GM23338 (cell line): ENCODE measurements around the gene TSPEAR. TPM values are rescaled to one million over a fixed set of nuclear protein-coding genes. Genes with fewer than 3 reads are reported as not detected.

Source experiments
- ATAC-seq: fragments of 200-7000 bp; cut with Tn5 transposase; 3 replicates; pipeline ENCODE4 v1.9.1; 2020
- DNase-seq: peaks from one replicate; pipeline ENCODE4 v3.0.0-alpha.2; 2015; ENCODE audit warnings: low spot score
- H2AFZ ChIP-seq: fragments of 200-600 bp; sonication (generic); 2 replicates; pipeline ENCODE4 v1.8.0; 2016; ENCODE audit warnings: antibody characterized with exemption, mild to moderate bottlenecking, moderate library complexity
- H3F3A ChIP-seq: fragments of 200-600 bp; sonication (generic); replicated peaks from 2 replicates; pipeline ENCODE4 v1.8.0; 2017; ENCODE audit warnings: antibody characterized with exemption, mixed run types, low read depth
- H3K27ac ChIP-seq: fragments of 200-600 bp; sonication (generic); 2 replicates; pipeline ENCODE4 v1.6.1; 2016; ENCODE audit warnings: low read depth
- H3K27me3 ChIP-seq: fragments of 200-600 bp; sonication (generic); 2 replicates; pipeline ENCODE4 v1.8.0; 2016; ENCODE audit warnings: mild to moderate bottlenecking, mixed run types, moderate library complexity; ENCODE audit not compliant: insufficient read depth
- H3K36me3 ChIP-seq: fragments of 200-600 bp; sonication (generic); 2 replicates; pipeline ENCODE4 v1.8.0; 2016; ENCODE audit warnings: mild to moderate bottlenecking; ENCODE audit not compliant: insufficient read depth
- H3K4me1 ChIP-seq: fragments of 200-600 bp; sonication (generic); 2 replicates; pipeline ENCODE4 v1.8.0; 2016; ENCODE audit warnings: mild to moderate bottlenecking, moderate library complexity; ENCODE audit not compliant: insufficient read depth
- H3K4me2 ChIP-seq: fragments of 200-600 bp; sonication (generic); 2 replicates; pipeline ENCODE4 v1.7.1; 2017; ENCODE audit warnings: mixed run types
- H3K4me3 ChIP-seq: fragments of 200-600 bp; sonication (generic); 2 replicates; pipeline ENCODE4 v1.6.1; 2016; ENCODE audit warnings: mixed run types
- H3K79me2 ChIP-seq: fragments of 200-600 bp; sonication (generic); replicated peaks from 2 replicates; pipeline ENCODE4 v1.8.0; 2017; ENCODE audit warnings: mild to moderate bottlenecking; ENCODE audit not compliant: insufficient read depth
- H3K9me2 ChIP-seq: fragments of 200-600 bp; sonication (generic); 2 replicates; pipeline ENCODE4 v1.8.0; 2017; ENCODE audit not compliant: insufficient read depth
- H4K20me1 ChIP-seq: fragments of 200-600 bp; sonication (generic); replicated peaks from 2 replicates; pipeline ENCODE4 v1.8.0; 2017; ENCODE audit warnings: mild to moderate bottlenecking; ENCODE audit not compliant: insufficient read depth
- H3K27ac Mint-ChIP-seq: 2 replicates; pipeline ENCODE4 v1.8.0; 2020; ENCODE audit warnings: inconsistent platforms, mild to moderate bottlenecking, moderate library complexity, mixed read lengths
- H3K27me3 Mint-ChIP-seq: 3 replicates; pipeline ENCODE4 v1.8.0; 2022; ENCODE audit warnings: low read depth, mild to moderate bottlenecking, moderate library complexity, mixed read lengths, inconsistent platforms; ENCODE audit not compliant: insufficient read depth, poor library complexity
- H3K36me3 Mint-ChIP-seq: 3 replicates; pipeline ENCODE4 v1.8.0; 2021; ENCODE audit warnings: low read depth, mild to moderate bottlenecking, inconsistent platforms, moderate library complexity, mixed read lengths
- H3K4me1 Mint-ChIP-seq: 3 replicates; pipeline ENCODE4 v1.8.0; 2020; ENCODE audit warnings: mild to moderate bottlenecking, inconsistent platforms, mixed read lengths
- H3K4me3 Mint-ChIP-seq: 3 replicates; pipeline ENCODE4 v1.8.0; 2021; ENCODE audit warnings: moderate library complexity, mild to moderate bottlenecking, inconsistent platforms, mixed read lengths
- H3K9me3 Mint-ChIP-seq: 3 replicates; pipeline ENCODE4 v1.8.0; 2020; ENCODE audit warnings: moderate library complexity, mild to moderate bottlenecking, inconsistent platforms, mixed read lengths
- CREB1 ChIP-seq: fragments of 250-450 bp; sonication (Bioruptor Pico); IDR thresholded peaks from 2 replicates; pipeline ENCODE4 v1.5.0; 2020; ENCODE audit warnings: low read depth, mild to moderate bottlenecking, moderate library complexity
- CTCF ChIP-seq, 2 experiments: fragments of 200-600 bp in 1 of 2; sonication (generic) in 1 of 2; conservative IDR thresholded peaks; 2 replicates each; pipeline versions ENCODE4 v1.5.1 to v1.6.1; 2016 to 2017; ENCODE audit warnings: antibody characterized with exemption in 2 of 2, low read depth in 2 of 2, mild to moderate bottlenecking in 2 of 2, moderate library complexity in 1 of 2
- EZH2 ChIP-seq: fragments of 200-600 bp; sonication (generic); IDR thresholded peaks from one replicate; pipeline ENCODE4 v1.8.0; 2017; ENCODE audit warnings: antibody characterized with exemption, mild to moderate bottlenecking, low read depth; ENCODE audit not compliant: unreplicated experiment
- JUNB ChIP-seq: IDR thresholded peaks from one replicate; pipeline ENCODE4 v1.6.1; 2016; ENCODE audit warnings: antibody characterized with exemption; ENCODE audit not compliant: unreplicated experiment
- NANOG ChIP-seq: IDR thresholded peaks from 2 replicates; pipeline ENCODE4 v1.6.1; 2016; ENCODE audit warnings: antibody characterized with exemption, borderline replicate concordance
- POLR2AphosphoS5 ChIP-seq: IDR thresholded peaks from 2 replicates; pipeline ENCODE4 v1.6.1; 2016; ENCODE audit warnings: antibody characterized with exemption, low read depth
- REST ChIP-seq: IDR thresholded peaks from one replicate; pipeline ENCODE4 v1.6.1; 2018; ENCODE audit warnings: antibody characterized with exemption; ENCODE audit not compliant: unreplicated experiment
- STAT1 ChIP-seq: IDR thresholded peaks from one replicate; pipeline ENCODE4 v1.6.1; 2016; ENCODE audit warnings: antibody characterized with exemption; ENCODE audit not compliant: unreplicated experiment
- ZNF114 ChIP-seq: fragments of 250-450 bp; sonication (Bioruptor Pico); IDR thresholded peaks from 2 replicates; pipeline ENCODE4 v1.5.0; 2020; ENCODE audit warnings: mild to moderate bottlenecking, moderate library complexity
- ZNF331 ChIP-seq: fragments of 250-450 bp; sonication (Bioruptor Pico); IDR thresholded peaks from 2 replicates; pipeline ENCODE4 v1.5.0; 2020; ENCODE audit warnings: low read depth, mild to moderate bottlenecking, moderate library complexity
- ZNF462 ChIP-seq: fragments of 250-450 bp; sonication (Bioruptor Pico); IDR thresholded peaks from 2 replicates; pipeline ENCODE4 v1.5.0; 2020; ENCODE audit warnings: mild to moderate bottlenecking, moderate library complexity
- polyA plus RNA-seq: library from polyadenylated mRNA; unstranded; fragments of >200 nt; fragmentation: Nextera tagmentation; extraction: Ambion mirVana; gene quantifications from 2 replicates; pipeline ENCODE4 v1.2.1, GENCODE V29; 2016
- total RNA-seq: library from RNA; depleted of rRNA; stranded (reverse); fragments of >200 nt; shearing (Covaris generic); gene quantifications from 2 replicates; pipeline ENCODE4 v1.2.3, GENCODE V29; 2014

TSPEAR gene
- total and polyA plus RNA-seq, 2 experiments from 2014 or later, result 0.35 to 0.92 TPM

GRCh38 chr21:44603109-44603875 lies 108.1 kb downstream of the TSPEAR start:
- no peaks in the 10 kb centered on the region for H4K20me1 ChIP-seq
- H3K36me3 ChIP-seq, result no peaks in the 10 kb centered on the region
- Mint-ChIP-seq H3K9me3 (peaks cover 11% of the 10 kb centered on the region), H3K4me3 (no peak overlapping the region), H3K27ac (no peak overlapping the region), H3K36me3 (no peaks in the 10 kb centered on the region; the same call in 2 of the 3 replicates), H3K27me3 (peaks cover 11% of the 10 kb centered on the region), H3K4me1 (peaks cover 16% of the 10 kb centered on the region)
- no peak overlapping the region for H3K27ac ChIP-seq
- H2AFZ ChIP-seq, result no peak overlapping the region; the same call in 1 of the 2 replicates
- H3K9me2 ChIP-seq, result no peaks in the 10 kb centered on the region
- DNase-seq, result no peak
- H3K4me1 ChIP-seq, result no peaks in the 10 kb centered on the region
- no peaks in the 10 kb centered on the region for H3K27me3 ChIP-seq
- H3K4me2 ChIP-seq, result no peak overlapping the region
- TF ChIP-seq ZNF462 (CRISPR knock-in tag), result no peak
- no peak for TF ChIP-seq EZH2
- TF ChIP-seq JUNB, result no peak
- no peak for TF ChIP-seq CTCF (conservative IDR thresholded peaks at IDR 0.05; ENCODE audit: low read depth in 2 of 2)
- TF ChIP-seq ZNF114 (CRISPR knock-in tag), result no peak
- TF ChIP-seq POLR2AphosphoS5, result no peak
- no peak for TF ChIP-seq ZNF331 (CRISPR knock-in tag)
- no peak for TF ChIP-seq CREB1 (CRISPR knock-in tag)
- TF ChIP-seq REST, result no peak
- no peak for TF ChIP-seq STAT1
- TF ChIP-seq NANOG, result no peak
- no peak overlapping the region for H3K4me3 ChIP-seq
- no peaks in the 10 kb centered on the region for H3F3A ChIP-seq
- H3K79me2 ChIP-seq, result no peaks in the 10 kb centered on the region
- no peak for ATAC-seq
